HepG2 (cell line): Measurements from ENCODE around the gene FHIT. TPM values are rescaled to one million over a fixed set of nuclear protein-coding genes. Genes with fewer than 3 reads are reported as not detected.
A peak's percentile ranks its signal among the peaks of the same experiment; 100 is the strongest.

Experiments
- ATAC-seq: fragments of 200-7000 bp; cut with Tn5 transposase; 3 replicates; pipeline ENCODE4 v1.9.1; 2020; ENCODE audit warnings: mild to moderate bottlenecking, moderate library complexity
- BruUV-seq: library from RNA; stranded (reverse); fragments of 400-500 nt; replicated peaks from 2 replicates; lab custom pipeline; 2021; lab: Mats Ljungman, UMichigan
- CTCF ChIA-PET: fragments of 300-600 bp; formaldehyde crosslinking; extraction: SDS; loops from one replicate; lab custom pipeline; 2021; ENCODE audit warnings: low total read pairs, inconsistent platforms, low intra/inter-chr PET ratio; lab: Yijun Ruan, JAX
- POLR2A ChIA-PET: fragments of 350-600 bp; sonication (Branson Sonifier 250); formaldehyde crosslinking; loops from one replicate; lab custom pipeline; 2020; ENCODE audit warnings: antibody characterized with exemption, inconsistent platforms; lab: Yijun Ruan, JAX
- DNase-seq: peaks from one replicate; pipeline ENCODE4 v3.0.0-alpha.2; 2015; ENCODE audit warnings: low spot score
- FAIRE-seq: peaks from 3 replicates; lab custom pipeline; 2011; peaks lifted over from hg19 to GRCh38; lab: Jason Lieb, UNC
- H2AFZ ChIP-seq: one replicate; pipeline ENCODE4 v1.6.1; 2011; ENCODE audit warnings: low read length, inconsistent platforms
- H3K27ac ChIP-seq: fragments of 300-600 bp; 3 replicates; pipeline ENCODE4 v1.8.0; 2011; ENCODE audit warnings: mixed run types, mild to moderate bottlenecking, mixed read lengths, low read length, inconsistent platforms; ENCODE audit not compliant: insufficient read depth; ENCODE audit errors: extremely low read length
- H3K27me3 ChIP-seq, 2 experiments: fragments of 200-600 bp in 1 of 2; 2 replicates in 1 of 2; 3 replicates in 1 of 2; pipeline versions ENCODE4 v1.6.0 to v1.8.0; 2011; ENCODE audit warnings: low read length in 2 of 2, mild to moderate bottlenecking in 2 of 2, moderate library complexity in 2 of 2, inconsistent platforms in 1 of 2; ENCODE audit not compliant: insufficient read depth in 2 of 2, control insufficient read depth in 1 of 2
- H3K36me3 ChIP-seq, 2 experiments: fragments of 200-600 bp in 1 of 2; replicated peaks in 1 of 2; 2 replicates in 1 of 2; 3 replicates in 1 of 2; pipeline versions ENCODE4 v1.5.1 to v1.8.0; 2011; ENCODE audit warnings: low read length in 2 of 2, inconsistent platforms in 1 of 2; ENCODE audit not compliant: insufficient read depth in 2 of 2, control insufficient read depth in 1 of 2
- H3K4me1 ChIP-seq: 2 replicates; pipeline ENCODE4 v1.5.1; 2012; ENCODE audit warnings: low read length, inconsistent platforms; ENCODE audit not compliant: insufficient read depth
- H3K4me2 ChIP-seq: 2 replicates; pipeline ENCODE4 v1.6.0; 2011; ENCODE audit warnings: low read depth, low read length, inconsistent platforms
- H3K4me3 ChIP-seq, 3 experiments: fragments of 200-600 bp in 1 of 3; sonication (generic), shearing (Covaris generic) in 1 of 3; replicated peaks in 1 of 3; 2 replicates each; pipeline ENCODE4 v1.5.1; 2011 to 2016; ENCODE audit warnings: low read length in 3 of 3, inconsistent platforms in 2 of 3, low read depth in 2 of 3, mild to moderate bottlenecking in 2 of 3, control low read depth in 1 of 3, mixed read lengths in 1 of 3; ENCODE audit not compliant: insufficient read depth in 1 of 3
- H3K79me2 ChIP-seq: one replicate; pipeline ENCODE4 v1.6.1; 2011; ENCODE audit warnings: low read length, inconsistent platforms; ENCODE audit not compliant: insufficient read depth
- H3K9ac ChIP-seq: 2 replicates; pipeline ENCODE4 v1.6.0; 2011; ENCODE audit warnings: mild to moderate bottlenecking, low read depth, low read length, inconsistent platforms; ENCODE audit not compliant: insufficient read depth
- H3K9me3 ChIP-seq: 2 replicates; pipeline ENCODE4 v1.5.1; 2012; ENCODE audit warnings: mild to moderate bottlenecking, low read length
- H4K20me1 ChIP-seq: 2 replicates; pipeline ENCODE4 v1.6.0; 2011; ENCODE audit warnings: inconsistent platforms, mild to moderate bottlenecking, low read length, moderate library complexity; ENCODE audit not compliant: insufficient read depth
- CBX5 ChIP-seq: sonication (generic); formaldehyde crosslinking; IDR thresholded peaks from 2 replicates; pipeline ENCODE4 v1.4.0; 2020; ENCODE audit warnings: missing genetic modification reagents, borderline replicate concordance
- CENPX ChIP-seq: sonication (generic); formaldehyde crosslinking; IDR thresholded peaks from 2 replicates; pipeline ENCODE4 v1.9.0; 2021; ENCODE audit warnings: mild to moderate bottlenecking, missing genetic modification reagents, moderate library complexity
- ELF1 ChIP-seq: sonication (generic); formaldehyde crosslinking; IDR thresholded peaks from 2 replicates; pipeline ENCODE4 v1.4.0; 2020; ENCODE audit warnings: missing genetic modification reagents
- MXD4 ChIP-seq: IDR thresholded peaks from 2 replicates; pipeline ENCODE4 v1.6.1; 2016; ENCODE audit warnings: mild to moderate bottlenecking, missing biosample characterization, missing genetic modification reagents
- RFX5 ChIP-seq: IDR thresholded peaks from 2 replicates; pipeline ENCODE4 v1.6.1; 2011; ENCODE audit warnings: low read depth, low read length, improper control_type of control experiment
- TP53 ChIP-seq: sonication (generic); formaldehyde crosslinking; conservative IDR thresholded peaks from 2 replicates; pipeline ENCODE4 v1.4.0; 2020; ENCODE audit warnings: missing genetic modification reagents
- ZNF432 ChIP-seq: sonication (generic); formaldehyde crosslinking; IDR thresholded peaks from 2 replicates; pipeline ENCODE4 v1.5.0; 2020; ENCODE audit warnings: missing genetic modification reagents, mild to moderate bottlenecking, borderline replicate concordance
- WGBS: methylation state at CpG from one replicate; pipeline ENCODE4 v1.1.6; 2017; ENCODE audit warnings: low lambda C conversion rate; 5-methylcytosine and 5-hydroxymethylcytosine counted together
- in situ Hi-C: cut with HindIII; loops from 2 replicates; pipeline ENCODE4 v1.10.0; 2017; ENCODE audit warnings: low pct_unique_long_range_greater_than_20kb; ENCODE audit not compliant: extremely low pct_ligation_motif_present
- intact Hi-C: fragments of 100-400 bp; cut with micrococcal nuclease; formaldehyde crosslinking; loops from one replicate; pipeline ENCODE4 v1.10.0; 2022; ENCODE audit not compliant: unreplicated experiment
- polyA plus RNA-seq, 8 experiments: library from polyadenylated mRNA; depleted of rRNA in 3 of 8; stranded (reverse) in 7 of 8; unstranded in 1 of 8; fragments of >200 nt; fragmentation: Illumina TruSeq in 4 of 8; extraction: Trizol in 4 of 8; gene quantifications; 2 replicates each; pipeline versions ENCODE4 v1.2.1 to v1.2.3, GENCODE V29; 2011 to 2016; ENCODE audit warnings: low read depth in 4 of 8, missing spikeins in 1 of 8, mixed read lengths in 1 of 8; ENCODE audit not compliant: insufficient read depth in 1 of 8
- total RNA-seq, 5 experiments: library from RNA; depleted of rRNA; stranded (reverse); fragments of >200 nt; fragmentation: Illumina TruSeq; extraction: Trizol; gene quantifications; 2 replicates each; pipeline ENCODE4 v1.2.3, GENCODE V29; 2016; ENCODE audit warnings: low read depth in 1 of 5
- TF ChIP-seq, protein P1 (sequence below): fragments of 450-650 bp; IDR thresholded peaks from 2 replicates; pipeline ENCODE4 v1.6.1; 2016
- TF ChIP-seq, protein P2 (sequence below): sonication (generic); formaldehyde crosslinking; IDR thresholded peaks from 2 replicates; pipeline ENCODE4 v1.8.0; 2022; ENCODE audit warnings: mild to moderate bottlenecking, missing genetic modification reagents; ENCODE audit not compliant: insufficient replicate concordance

The FHIT gene
- total and polyA plus RNA-seq, 2 of the 13 experiments (the other 11 are each of a cell fraction or from before 2014, with no cell fraction given) = 4.0 to 4.6 TPM

DNA sequence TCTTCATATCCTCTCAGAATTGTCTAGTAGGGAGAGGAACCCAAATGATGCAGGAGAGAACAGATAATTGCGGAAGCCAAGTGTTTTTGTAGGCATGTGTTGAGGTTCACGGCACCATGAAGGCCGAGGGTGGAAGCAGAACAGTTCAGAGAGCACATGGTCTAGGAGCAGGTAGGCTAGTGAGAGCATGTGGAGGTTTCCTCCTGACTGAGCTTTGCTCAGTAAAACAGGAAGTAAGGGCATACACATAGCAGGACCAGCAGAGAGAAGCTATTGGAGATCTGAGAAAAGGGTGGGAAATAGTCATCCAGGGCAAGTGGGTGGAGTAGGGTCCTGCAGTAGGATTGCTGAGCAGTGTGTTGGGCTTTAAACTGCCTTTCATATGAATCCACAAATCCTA is 491.1 kb downstream of the FHIT start:
- Histone ChIP-seq H3K4me2 (no peak overlapping the region), H3K9me3 (no peaks in the 10 kb centered on the region), H3K27me3 (no peaks in the 10 kb centered on the region), H2AFZ (no peak overlapping the region), H3K4me1 (no peaks in the 10 kb centered on the region), H3K36me3 (no peaks in the 10 kb centered on the region), H3K27ac (no peak overlapping the region), H3K4me3 (no peak overlapping the region), H3K9ac (no peak overlapping the region), H3K79me2 (no peaks in the 10 kb centered on the region), H4K20me1 (no peaks in the 10 kb centered on the region)
- FAIRE-seq (no peak), ATAC-seq (no peak), DNase-seq (no peak)
- no TSS peak for BruUV-seq
- in situ Hi-C loops = no loop called here
- TF ChIP-seq RFX5 = no peak
- TF ChIP-seq, protein P1, sequence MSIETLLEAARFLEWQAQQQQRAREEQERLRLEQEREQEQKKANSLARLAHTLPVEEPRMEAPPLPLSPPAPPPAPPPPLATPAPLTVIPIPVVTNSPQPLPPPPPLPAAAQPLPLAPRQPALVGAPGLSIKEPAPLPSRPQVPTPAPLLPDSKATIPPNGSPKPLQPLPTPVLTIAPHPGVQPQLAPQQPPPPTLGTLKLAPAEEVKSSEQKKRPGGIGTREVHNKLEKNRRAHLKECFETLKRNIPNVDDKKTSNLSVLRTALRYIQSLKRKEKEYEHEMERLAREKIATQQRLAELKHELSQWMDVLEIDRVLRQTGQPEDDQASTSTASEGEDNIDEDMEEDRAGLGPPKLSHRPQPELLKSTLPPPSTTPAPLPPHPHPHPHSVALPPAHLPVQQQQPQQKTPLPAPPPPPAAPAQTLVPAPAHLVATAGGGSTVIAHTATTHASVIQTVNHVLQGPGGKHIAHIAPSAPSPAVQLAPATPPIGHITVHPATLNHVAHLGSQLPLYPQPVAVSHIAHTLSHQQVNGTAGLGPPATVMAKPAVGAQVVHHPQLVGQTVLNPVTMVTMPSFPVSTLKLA = peak; percentile 59
- ChIA-PET POLR2A (no interaction called here), CTCF (no interaction called here)
- intact Hi-C loops = no loop called here
- WGBS = 45% methylated on average over 3 of the region's 3 CpGs

DNA sequence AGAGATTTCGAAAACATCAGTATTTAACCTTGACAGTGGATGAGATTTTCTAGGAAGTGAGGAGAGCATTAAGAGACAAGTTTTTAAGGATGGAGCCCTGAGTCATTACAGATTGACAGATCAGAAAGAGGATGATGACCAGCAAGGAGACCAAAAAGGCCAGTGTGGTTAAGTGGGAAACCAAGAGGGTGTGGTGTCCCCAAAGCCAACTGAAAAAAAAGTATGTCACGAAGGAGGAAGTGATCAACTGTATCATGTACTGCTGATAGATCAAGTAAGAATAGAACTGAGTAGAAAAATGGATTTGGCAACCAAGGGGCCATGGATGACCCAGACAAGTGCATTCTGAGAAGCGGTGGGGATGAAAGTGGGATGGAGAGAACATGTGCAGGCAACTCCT is 491.8 kb downstream of the FHIT start:
- Histone ChIP-seq H3K4me3 (no peak overlapping the region), H3K4me2 (no peak overlapping the region), H2AFZ (no peak overlapping the region), H3K4me1 (no peaks in the 10 kb centered on the region), H3K79me2 (no peaks in the 10 kb centered on the region), H3K9ac (no peak overlapping the region), H3K36me3 (no peaks in the 10 kb centered on the region), H3K27ac (no peak overlapping the region), H3K27me3 (no peaks in the 10 kb centered on the region), H3K9me3 (no peaks in the 10 kb centered on the region), H4K20me1 (no peaks in the 10 kb centered on the region)
- POLR2A ChIA-PET = no interaction called here
- TF ChIP-seq, protein P2, sequence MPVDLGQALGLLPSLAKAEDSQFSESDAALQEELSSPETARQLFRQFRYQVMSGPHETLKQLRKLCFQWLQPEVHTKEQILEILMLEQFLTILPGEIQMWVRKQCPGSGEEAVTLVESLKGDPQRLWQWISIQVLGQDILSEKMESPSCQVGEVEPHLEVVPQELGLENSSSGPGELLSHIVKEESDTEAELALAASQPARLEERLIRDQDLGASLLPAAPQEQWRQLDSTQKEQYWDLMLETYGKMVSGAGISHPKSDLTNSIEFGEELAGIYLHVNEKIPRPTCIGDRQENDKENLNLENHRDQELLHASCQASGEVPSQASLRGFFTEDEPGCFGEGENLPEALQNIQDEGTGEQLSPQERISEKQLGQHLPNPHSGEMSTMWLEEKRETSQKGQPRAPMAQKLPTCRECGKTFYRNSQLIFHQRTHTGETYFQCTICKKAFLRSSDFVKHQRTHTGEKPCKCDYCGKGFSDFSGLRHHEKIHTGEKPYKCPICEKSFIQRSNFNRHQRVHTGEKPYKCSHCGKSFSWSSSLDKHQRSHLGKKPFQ = no peak
- TF ChIP-seq CBX5 (no peak), CENPX (no peak), ZNF432 (CRISPR knock-in tag) (no peak), TP53 (no peak), MXD4 (no peak), ELF1 (no peak)
- ATAC-seq (no peak), DNase-seq (no peak), FAIRE-seq (no peak)
- CTCF ChIA-PET = no interaction called here
- BruUV-seq = no TSS peak
- in situ Hi-C loops = loop anchor here (10.0 kb wide), 1 partner anchor 615 kb away; no protein-coding TSS in a partner anchor
- WGBS = 41% methylated on average over 3 of the region's 3 CpGs
- intact Hi-C loops = loop anchor here (5.0 to 10.0 kb wide), 3 partner anchors 185 to 1425 kb away; partner anchors contain the start of gene FHIT
